Measurements from ENCODE around the gene ZSWIM5.

DNA sequence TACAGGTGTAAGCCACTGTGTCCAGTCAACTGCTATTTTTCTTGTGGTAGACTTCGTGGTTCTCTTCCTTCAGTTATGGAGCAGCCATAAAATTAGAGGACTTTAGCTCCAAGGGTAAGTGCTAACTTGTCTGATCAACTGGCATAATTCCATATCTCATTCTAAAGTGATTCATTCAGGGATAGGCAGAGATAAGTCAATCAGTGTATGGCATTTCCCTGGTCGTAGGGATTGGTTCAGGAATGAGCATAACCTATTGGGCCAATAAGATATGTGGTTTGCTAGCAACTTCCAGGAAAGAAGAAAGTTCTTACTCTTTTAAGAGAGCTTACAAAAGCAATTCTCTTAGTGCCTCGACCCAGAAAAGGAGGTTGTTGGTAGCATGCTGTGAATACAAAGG, 4.7 kb upstream of the ZSWIM5 start:
- TF ChIP-seq, protein P1, sequence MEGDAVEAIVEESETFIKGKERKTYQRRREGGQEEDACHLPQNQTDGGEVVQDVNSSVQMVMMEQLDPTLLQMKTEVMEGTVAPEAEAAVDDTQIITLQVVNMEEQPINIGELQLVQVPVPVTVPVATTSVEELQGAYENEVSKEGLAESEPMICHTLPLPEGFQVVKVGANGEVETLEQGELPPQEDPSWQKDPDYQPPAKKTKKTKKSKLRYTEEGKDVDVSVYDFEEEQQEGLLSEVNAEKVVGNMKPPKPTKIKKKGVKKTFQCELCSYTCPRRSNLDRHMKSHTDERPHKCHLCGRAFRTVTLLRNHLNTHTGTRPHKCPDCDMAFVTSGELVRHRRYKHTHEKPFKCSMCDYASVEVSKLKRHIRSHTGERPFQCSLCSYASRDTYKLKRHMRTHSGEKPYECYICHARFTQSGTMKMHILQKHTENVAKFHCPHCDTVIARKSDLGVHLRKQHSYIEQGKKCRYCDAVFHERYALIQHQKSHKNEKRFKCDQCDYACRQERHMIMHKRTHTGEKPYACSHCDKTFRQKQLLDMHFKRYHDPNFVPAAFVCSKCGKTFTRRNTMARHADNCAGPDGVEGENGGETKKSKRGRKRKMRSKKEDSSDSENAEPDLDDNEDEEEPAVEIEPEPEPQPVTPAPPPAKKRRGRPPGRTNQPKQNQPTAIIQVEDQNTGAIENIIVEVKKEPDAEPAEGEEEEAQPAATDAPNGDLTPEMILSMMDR (IDR thresholded peaks at IDR 0.05 in 8 of 11, conservative IDR thresholded peaks at IDR 0.05 in 3 of 11) = no peak
- TF ChIP-seq POLR2A (IDR thresholded peaks at IDR 0.05) = no peak
- no peak for TF ChIP-seq POLR2AphosphoS5 (IDR thresholded peaks at IDR 0.05)
